ENCODE results near the gene PRDM12.

The PRDM12 gene

DNA sequence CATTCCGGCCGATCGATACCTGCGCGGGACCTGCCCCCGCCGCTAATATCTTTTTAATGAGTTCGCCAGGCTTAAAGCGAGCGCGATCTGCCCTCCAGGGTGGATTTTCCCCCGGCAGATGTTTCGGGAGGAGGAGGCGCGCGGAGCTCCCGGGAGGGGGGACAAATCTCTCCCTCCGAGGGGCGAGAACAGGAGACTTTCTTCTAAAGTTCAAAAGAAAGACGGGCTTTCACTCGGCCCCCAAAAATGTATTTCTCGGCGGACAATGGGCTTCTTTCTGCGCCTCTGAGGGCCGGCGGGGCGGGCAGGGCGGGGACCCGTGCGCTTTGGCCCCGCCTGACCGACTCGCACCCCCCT is 4.1 kb upstream of the PRDM12 start:
- TF ChIP-seq, protein P1, sequence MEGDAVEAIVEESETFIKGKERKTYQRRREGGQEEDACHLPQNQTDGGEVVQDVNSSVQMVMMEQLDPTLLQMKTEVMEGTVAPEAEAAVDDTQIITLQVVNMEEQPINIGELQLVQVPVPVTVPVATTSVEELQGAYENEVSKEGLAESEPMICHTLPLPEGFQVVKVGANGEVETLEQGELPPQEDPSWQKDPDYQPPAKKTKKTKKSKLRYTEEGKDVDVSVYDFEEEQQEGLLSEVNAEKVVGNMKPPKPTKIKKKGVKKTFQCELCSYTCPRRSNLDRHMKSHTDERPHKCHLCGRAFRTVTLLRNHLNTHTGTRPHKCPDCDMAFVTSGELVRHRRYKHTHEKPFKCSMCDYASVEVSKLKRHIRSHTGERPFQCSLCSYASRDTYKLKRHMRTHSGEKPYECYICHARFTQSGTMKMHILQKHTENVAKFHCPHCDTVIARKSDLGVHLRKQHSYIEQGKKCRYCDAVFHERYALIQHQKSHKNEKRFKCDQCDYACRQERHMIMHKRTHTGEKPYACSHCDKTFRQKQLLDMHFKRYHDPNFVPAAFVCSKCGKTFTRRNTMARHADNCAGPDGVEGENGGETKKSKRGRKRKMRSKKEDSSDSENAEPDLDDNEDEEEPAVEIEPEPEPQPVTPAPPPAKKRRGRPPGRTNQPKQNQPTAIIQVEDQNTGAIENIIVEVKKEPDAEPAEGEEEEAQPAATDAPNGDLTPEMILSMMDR (conservative IDR thresholded peaks at IDR 0.05; ENCODE audit: control insufficient read depth, insufficient read depth, low read depth, low read length): no peak
- DNase-seq (ENCODE audit: low read depth): no peak
- H3K4me3 ChIP-seq (ENCODE audit: control insufficient read depth, low read depth, low read length): no peak overlapping the region

DNA sequence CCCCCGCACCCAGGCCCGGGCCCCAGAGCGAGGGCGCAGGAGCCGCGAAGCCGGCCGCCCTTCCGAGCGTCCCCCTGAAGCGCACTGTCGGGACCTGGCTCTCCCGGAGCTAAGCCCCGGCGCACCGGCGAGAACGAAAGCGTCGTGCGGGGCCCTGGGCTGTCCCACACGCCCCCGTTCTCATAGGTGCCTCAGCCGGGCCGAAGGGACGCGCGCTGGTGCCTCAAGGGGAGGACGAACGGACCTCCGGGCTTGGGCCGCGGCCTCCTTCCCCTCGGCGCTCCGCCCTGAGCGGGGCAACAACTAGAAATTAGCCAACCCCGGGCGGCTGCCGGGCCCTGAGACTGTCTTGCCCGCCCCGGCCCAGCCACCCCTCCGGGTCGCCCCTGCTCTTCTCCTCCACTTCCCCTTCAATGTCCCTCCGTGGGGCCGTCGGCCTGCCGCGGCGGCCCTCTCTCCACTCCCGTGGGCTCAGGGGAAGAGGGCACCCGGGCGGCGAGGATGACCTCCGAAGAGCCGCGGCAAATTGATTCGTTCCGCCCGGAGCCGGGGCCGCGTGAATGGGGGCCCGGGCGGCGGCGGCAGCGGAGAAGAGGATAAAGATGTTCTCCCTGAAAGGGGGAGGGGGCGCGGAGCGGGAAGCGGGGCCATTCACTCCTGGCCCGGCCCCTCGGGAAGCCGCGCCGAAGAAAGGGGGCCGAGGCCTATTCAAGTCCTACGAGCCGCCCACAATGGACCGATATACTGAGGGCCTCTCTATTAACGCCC is 3.5 kb upstream of the PRDM12 start:
- H3K4me3 ChIP-seq (ENCODE audit: control insufficient read depth, low read depth, low read length): no peak overlapping the region
- TF ChIP-seq, protein P1 (conservative IDR thresholded peaks at IDR 0.05; ENCODE audit: control insufficient read depth, insufficient read depth, low read depth, low read length): no peak
- DNase-seq (ENCODE audit: low read depth): no peak

DNA sequence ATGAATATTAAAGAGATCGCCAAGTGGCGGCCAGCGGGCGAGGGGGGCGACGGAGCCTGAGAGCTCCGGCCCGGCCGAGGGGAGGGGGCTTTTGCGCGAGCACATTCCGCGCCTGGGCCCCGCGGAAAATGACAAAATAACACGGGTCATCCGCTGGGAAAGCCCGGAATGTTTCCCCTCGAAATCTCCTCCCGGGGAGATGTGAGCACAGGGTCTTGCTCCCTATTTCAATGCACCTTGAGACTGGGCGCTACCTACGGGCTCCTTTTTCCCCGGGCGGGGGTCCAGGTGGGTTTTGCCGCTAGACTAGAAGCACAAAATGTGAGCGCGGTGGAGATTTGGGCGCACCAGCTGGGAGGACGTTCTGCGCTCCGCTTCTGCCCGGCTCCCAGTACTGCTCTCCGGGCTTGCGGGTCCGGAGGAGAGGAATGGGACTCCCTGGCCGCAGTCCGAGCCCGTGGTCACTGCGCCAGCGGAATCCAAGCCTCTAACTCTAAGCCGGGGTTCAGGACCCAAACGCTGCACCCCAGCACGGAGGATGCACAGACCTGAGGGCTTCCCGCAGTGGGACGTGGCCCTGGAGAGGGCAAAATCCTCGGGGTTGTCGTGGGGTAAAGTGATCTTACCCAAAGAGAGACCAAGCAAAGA is 2.8 kb upstream of the PRDM12 start:
- TF ChIP-seq, protein P1 (conservative IDR thresholded peaks at IDR 0.05; ENCODE audit: control insufficient read depth, insufficient read depth, low read depth, low read length): no peak
- DNase-seq (ENCODE audit: low read depth): no peak
- no peak overlapping the region for H3K4me3 ChIP-seq (ENCODE audit: control insufficient read depth, low read depth, low read length)

DNA sequence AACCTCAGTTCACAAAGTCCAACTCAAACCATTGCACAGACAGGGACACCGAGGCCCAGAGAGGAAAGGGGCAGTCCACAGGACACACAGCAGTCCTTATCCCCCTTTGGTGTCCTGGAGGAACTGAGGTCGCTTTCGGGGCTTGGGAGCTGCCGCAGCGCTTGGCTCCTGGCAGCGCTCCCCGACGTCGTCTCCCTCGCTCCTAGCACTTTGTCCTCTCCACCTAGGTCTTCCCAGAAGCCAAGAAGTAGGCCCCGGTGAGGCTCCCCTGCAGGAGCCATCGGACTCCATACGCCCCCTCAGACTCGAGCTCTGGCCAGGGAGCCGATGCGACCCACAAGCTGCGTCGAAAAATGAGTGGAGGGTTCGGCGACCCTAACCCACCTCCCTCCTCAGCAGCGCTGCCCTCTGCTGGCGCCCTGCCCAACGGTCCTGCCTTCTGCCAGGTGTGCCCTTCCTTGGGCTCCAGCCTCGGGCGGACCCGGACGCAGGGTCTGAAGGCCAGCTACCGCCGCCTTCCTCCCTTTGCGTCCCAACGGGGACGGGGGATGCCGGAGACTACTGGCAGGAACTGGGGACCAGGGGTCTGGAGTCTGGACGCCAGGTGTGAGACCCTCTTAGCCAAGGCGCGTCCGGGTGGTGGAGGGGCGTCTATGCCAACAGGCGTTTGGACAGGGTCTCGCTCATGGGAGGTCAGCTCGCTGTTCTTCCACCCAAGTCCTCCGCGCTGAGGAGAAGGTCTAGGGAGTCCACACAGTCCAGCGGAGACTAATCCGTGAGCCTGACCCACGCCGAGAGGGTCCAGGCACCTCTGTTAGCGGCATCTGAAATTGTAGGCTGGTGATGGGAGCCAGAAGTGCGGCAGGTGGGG is 2.1 kb upstream of the PRDM12 start:
- no peak for DNase-seq (ENCODE audit: low read depth)
- H3K4me3 ChIP-seq (ENCODE audit: control insufficient read depth, low read depth, low read length): no peak overlapping the region
- TF ChIP-seq, protein P1 (conservative IDR thresholded peaks at IDR 0.05; ENCODE audit: control insufficient read depth, insufficient read depth, low read depth, low read length): no peak

DNA sequence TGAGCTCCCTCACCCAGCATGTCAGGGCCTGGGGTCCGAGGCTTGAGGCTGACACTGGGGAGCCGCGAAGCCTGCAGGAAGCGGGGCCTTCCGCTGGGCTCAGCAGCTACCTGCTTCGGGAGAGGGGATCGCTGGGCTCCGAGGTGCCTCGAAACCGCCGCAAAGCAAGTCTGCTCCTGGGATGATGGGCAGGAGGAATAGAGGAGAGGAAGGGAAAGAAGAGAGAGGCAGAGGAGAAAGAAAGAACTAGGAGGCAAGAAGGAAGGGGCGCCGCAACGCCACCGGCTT is 1.5 kb upstream of the PRDM12 start:
- no peak for DNase-seq (ENCODE audit: low read depth)
- TF ChIP-seq, protein P1 (conservative IDR thresholded peaks at IDR 0.05; ENCODE audit: control insufficient read depth, insufficient read depth, low read depth, low read length): no peak
- no peak overlapping the region for H3K4me3 ChIP-seq (ENCODE audit: control insufficient read depth, low read depth, low read length)

DNA sequence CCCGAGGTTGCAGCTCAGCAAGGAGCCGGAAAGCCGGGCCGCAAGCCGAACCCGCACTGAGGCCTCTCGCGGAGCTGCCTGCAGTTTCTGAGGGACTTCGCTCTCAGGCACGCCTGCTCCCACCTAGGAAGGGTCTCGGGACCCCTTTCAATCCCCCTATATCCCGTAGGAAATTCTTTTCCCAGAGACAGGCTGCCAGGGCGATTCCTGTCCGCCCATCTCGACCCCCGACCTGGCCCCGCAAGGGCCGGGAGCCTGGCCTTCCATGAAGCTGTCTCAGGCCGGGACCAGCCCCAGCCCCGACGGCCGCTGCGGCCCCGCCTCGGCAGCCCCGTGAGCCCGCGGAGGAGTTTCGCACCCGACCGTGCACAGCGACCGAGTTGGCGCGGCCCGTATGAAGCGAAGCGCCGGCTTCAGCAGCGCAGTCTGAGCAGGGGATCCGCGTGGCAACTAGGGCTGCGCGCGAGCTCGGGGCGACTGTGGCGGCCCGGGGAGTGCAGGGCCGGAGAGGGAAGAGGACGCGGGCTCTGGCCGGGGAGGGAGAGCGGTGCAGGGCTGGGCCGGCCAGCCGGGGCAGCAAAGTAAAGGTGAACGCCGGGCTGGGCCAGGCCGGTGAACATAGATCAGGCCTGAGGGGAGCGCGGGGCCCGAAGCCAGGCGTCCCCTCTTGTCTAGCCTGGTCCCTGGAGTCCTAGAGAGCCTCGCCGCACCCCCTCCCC is 977 bp upstream of the PRDM12 start:
- TF ChIP-seq, protein P1 (conservative IDR thresholded peaks at IDR 0.05; ENCODE audit: control insufficient read depth, insufficient read depth, low read depth, low read length): no peak
- DNase-seq (ENCODE audit: low read depth): no peak
- H3K4me3 ChIP-seq (ENCODE audit: control insufficient read depth, low read depth, low read length): no peak overlapping the region

Data from fibroblast of mammary gland (primary cell).